Panc1 (cell line): ENCODE results near the gene CLEC16A.

Experiments
- CTCF ChIP-seq: fragments of 450-650 bp; IDR thresholded peaks from 2 replicates; pipeline ENCODE4 v1.5.1; 2017; ENCODE audit warnings: mild to moderate bottlenecking
- REST ChIP-seq, 2 experiments: IDR thresholded peaks; 2 replicates each; pipeline ENCODE4 v1.6.1; 2011 to 2012; ENCODE audit warnings: low read depth in 2 of 2, control low read depth in 1 of 2, low read length in 1 of 2, mild to moderate bottlenecking in 1 of 2, moderate library complexity in 1 of 2; ENCODE audit not compliant: insufficient read depth in 1 of 2
- SIN3A ChIP-seq: IDR thresholded peaks from 2 replicates; pipeline ENCODE4 v1.6.1; 2012; ENCODE audit warnings: low read depth, mild to moderate bottlenecking, low read length, moderate library complexity, borderline replicate concordance; ENCODE audit not compliant: insufficient read depth
- TCF7L2 ChIP-seq: IDR thresholded peaks from 2 replicates; pipeline ENCODE4 v1.6.1; 2011; ENCODE audit warnings: mild to moderate bottlenecking, low read depth, low read length, inconsistent platforms

- TF ChIP-seq CTCF = no peak
- no peak for TF ChIP-seq TCF7L2
- TF ChIP-seq SIN3A = no peak
- TF ChIP-seq REST (IDR thresholded peaks at IDR 0.05; ENCODE audit: insufficient read depth in 1 of 2, low read depth in 2 of 2, low read length in 1 of 2) = no peak
These were observed 243.2 kb downstream of the CLEC16A start for GRCh38 chr16:11187522-11188023.
